Measurements from ENCODE around the gene TPSAB1.
"Not testable (repeated sequence)": the region's sequence is repeated elsewhere in the genome, so short reads cannot be mapped to it uniquely, and the experiment has no call there.

TPSAB1 gene

GRCh38 chr16:1240436-1240835 lies at the start of gene TPSAB1:
Gene TPSAB1, plus strand, starts transcription at chr16:1240705. Its CDS starts 234 bp downstream, at chr16:1240939.
- not testable (repeated sequence) for DNase-seq

- not testable (repeated sequence) for DNase-seq
Measured at GRCh38 chr16:1190789-1191188, 49.7 kb upstream of the TPSAB1 start.

GRCh38 chr16:1192384-1193073 lies 48.0 kb upstream of the TPSAB1 start:
- DNase-seq = no peak

- peak; percentile 66 for DNase-seq
Measured at GRCh38 chr16:1193143-1193824, 47.2 kb upstream of the TPSAB1 start.

GRCh38 chr16:1193825-1194581 lies 46.5 kb upstream of the TPSAB1 start:
- DNase-seq = no peak

- DNase-seq = no peak
Measured at GRCh38 chr16:1194665-1195392, 45.7 kb upstream of the TPSAB1 start.

GRCh38 chr16:1195393-1195666 lies 45.2 kb upstream of the TPSAB1 start:
- no peak for DNase-seq

GRCh38 chr16:1196494-1196893 lies 44.0 kb upstream of the TPSAB1 start:
- no peak for DNase-seq

- peak; percentile 85 for DNase-seq
Measured at GRCh38 chr16:1197237-1197866, 43.2 kb upstream of the TPSAB1 start.

- no peak for DNase-seq
Measured at GRCh38 chr16:1198194-1198593, 42.3 kb upstream of the TPSAB1 start.

GRCh38 chr16:1198671-1199346 lies 41.7 kb upstream of the TPSAB1 start:
- DNase-seq = not testable (repeated sequence)

GRCh38 chr16:1199347-1200013 lies 41.0 kb upstream of the TPSAB1 start:
- no peak for DNase-seq

GRCh38 chr16:1200014-1200627 lies 40.4 kb upstream of the TPSAB1 start:
- no peak for DNase-seq

- DNase-seq = no peak
Measured at GRCh38 chr16:1201444-1201843, 39.1 kb upstream of the TPSAB1 start.

GRCh38 chr16:1202274-1202673 lies 38.2 kb upstream of the TPSAB1 start:
- no peak for DNase-seq

GRCh38 chr16:1204933-1205332 lies 35.6 kb upstream of the TPSAB1 start:
- DNase-seq = no peak

GRCh38 chr16:1206326-1206725 lies 34.2 kb upstream of the TPSAB1 start:
- DNase-seq = no peak

- no peak for DNase-seq
Measured at GRCh38 chr16:1206786-1207185, 33.7 kb upstream of the TPSAB1 start.

- DNase-seq = no peak
Measured at GRCh38 chr16:1208239-1208830, 32.2 kb upstream of the TPSAB1 start.

GRCh38 chr16:1209081-1209480 lies 31.4 kb upstream of the TPSAB1 start:
- DNase-seq = no peak

GRCh38 chr16:1210461-1210860 lies 30.0 kb upstream of the TPSAB1 start:
- DNase-seq = no peak
